ENCODE measurements around the gene NR4A3. TPM values are rescaled to one million over a fixed set of nuclear protein-coding genes. Genes with fewer than 3 reads are reported as not detected.
A peak's percentile ranks its signal among the peaks of the same experiment; 100 is the strongest.

Gene NR4A3
- total and polyA plus RNA-seq, 9 of the 15 experiments (the other 6 are each of a cell fraction or from before 2014, with no cell fraction given): 0.04 to 0.07 TPM; not detected in 7

- no peak for TF ChIP-seq GTF3C2 (IDR thresholded peaks at IDR 0.05; ENCODE audit: borderline replicate concordance, extremely low read depth, insufficient read length)
- TF ChIP-seq EZH2 (IDR thresholded peaks at IDR 0.05; ENCODE audit: borderline replicate concordance, low read depth, low read length): no peak
- TF ChIP-seq ZBTB17 (CRISPR knock-in tag; IDR thresholded peaks at IDR 0.05): peak; percentile 59; the same call in 1 of the 2 replicates
- no peak for TF ChIP-seq CLOCK (CRISPR knock-in tag; IDR thresholded peaks at IDR 0.05; ENCODE audit: borderline replicate concordance)
- no peak for TF ChIP-seq CTCFL (IDR thresholded peaks at IDR 0.05; ENCODE audit: borderline replicate concordance, insufficient read depth, low read depth, low read length, poor library complexity, severe bottlenecking)
- TF ChIP-seq ZNF165 (CRISPR knock-in tag; IDR thresholded peaks at IDR 0.05; ENCODE audit: borderline replicate concordance): no peak
- peak; percentile 45 for TF ChIP-seq POLR2A (conservative IDR thresholded peaks at IDR 0.05)
- peak; percentile 28; the same call in 1 of the 2 replicates for TF ChIP-seq SOX6 (IDR thresholded peaks at IDR 0.05)
- TF ChIP-seq POLR3G (IDR thresholded peaks at IDR 0.05; ENCODE audit: extremely low read depth, insufficient read length, insufficient replicate concordance): no peak
- TF ChIP-seq ZNF830 (CRISPR knock-in tag; IDR thresholded peaks at IDR 0.05): no peak
- TF ChIP-seq KDM2B (CRISPR knock-in tag; IDR thresholded peaks at IDR 0.05): no peak
- no peak for TF ChIP-seq ZNF212 (CRISPR knock-in tag; IDR thresholded peaks at IDR 0.05)
- TF ChIP-seq RBM14 (IDR thresholded peaks at IDR 0.05; ENCODE audit: borderline replicate concordance, insufficient read depth, low read depth, low read length): no peak
- TF ChIP-seq SIN3A (IDR thresholded peaks at IDR 0.05; ENCODE audit: borderline replicate concordance in 2 of 2, control insufficient read depth in 1 of 2, low read depth in 2 of 2, low read length in 2 of 2): peak in 1 of 2 experiments; percentile 67; a peak in 1 of 4 replicates
- no peak for TF ChIP-seq LARP7 (IDR thresholded peaks at IDR 0.05)
- TF ChIP-seq ZNF77 (CRISPR knock-in tag; IDR thresholded peaks at IDR 0.05): no peak
- TF ChIP-seq MEF2A (IDR thresholded peaks at IDR 0.05; ENCODE audit: control insufficient read depth, low read depth, low read length): no peak
- no peak for TF ChIP-seq DACH1 (IDR thresholded peaks at IDR 0.05; ENCODE audit: partially characterized antibody)
- no peak for TF ChIP-seq GTF2B (IDR thresholded peaks at IDR 0.05; ENCODE audit: extremely low read depth, insufficient read length)
- TF ChIP-seq OTX1 (CRISPR knock-in tag; IDR thresholded peaks at IDR 0.05): no peak
These were observed at the start of gene NR4A3 (continued) for GRCh38 chr9:99821396-99822108.
